OCI-M1 (cell line): ENCODE data around the gene NR2F2.
A peak's percentile ranks its signal among the peaks of the same experiment; 100 is the strongest.

ENCODE experiments used
- DNase-seq: peaks from one replicate; lab custom pipeline; 2025; lab: John Stamatoyannopoulos, UW

The NR2F2 gene

DNA sequence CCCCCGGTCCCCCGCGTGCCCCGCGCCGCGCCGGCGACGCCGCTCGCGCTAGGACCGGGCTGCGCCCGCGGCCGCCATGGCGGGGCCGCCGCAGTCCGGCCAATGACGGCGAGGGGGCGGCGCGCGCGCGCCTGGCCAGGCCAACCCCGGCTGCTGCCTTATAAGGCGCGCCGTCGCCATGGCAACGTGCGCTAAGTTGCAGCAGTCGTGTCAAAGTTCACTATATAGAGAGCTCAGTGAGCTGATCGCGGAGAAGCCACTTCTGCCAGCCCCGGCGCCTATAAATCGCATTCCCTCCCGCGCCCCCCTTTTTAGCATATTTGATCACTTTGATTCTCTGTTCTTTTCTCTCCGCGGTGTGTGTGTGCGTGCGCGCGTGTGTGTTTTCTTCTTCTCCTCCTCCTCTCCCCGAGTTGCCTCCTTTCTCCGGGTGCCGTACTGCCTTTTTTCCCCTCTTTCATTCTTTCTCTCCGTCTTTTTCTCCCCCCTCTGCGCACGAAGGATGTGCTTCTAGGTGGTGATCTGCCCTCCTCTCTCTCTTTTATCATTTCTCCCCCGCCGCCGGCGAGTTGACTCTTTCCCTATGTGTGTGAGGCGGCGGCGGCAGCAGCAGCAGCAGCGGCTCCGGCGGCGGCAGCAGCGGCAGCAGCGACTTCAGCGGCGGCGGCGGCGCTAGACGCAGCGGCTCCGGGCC lies at the start of gene NR2F2:
NR2F2 (plus strand) TSS at position 251 of the 694 bp plus-strand sequence. CDS start 1,406 bp downstream, outside the sequence.
- no peak for DNase-seq

GRCh38 chr15:96285305-96285704 lies 45.2 kb upstream of the NR2F2 start:
- DNase-seq = no peak

- DNase-seq = no peak
Observed at GRCh38 chr15:96285729-96286254, 44.7 kb upstream of the NR2F2 start.

- DNase-seq = no peak
Observed at GRCh38 chr15:96290679-96291078, 39.8 kb upstream of the NR2F2 start.

DNA sequence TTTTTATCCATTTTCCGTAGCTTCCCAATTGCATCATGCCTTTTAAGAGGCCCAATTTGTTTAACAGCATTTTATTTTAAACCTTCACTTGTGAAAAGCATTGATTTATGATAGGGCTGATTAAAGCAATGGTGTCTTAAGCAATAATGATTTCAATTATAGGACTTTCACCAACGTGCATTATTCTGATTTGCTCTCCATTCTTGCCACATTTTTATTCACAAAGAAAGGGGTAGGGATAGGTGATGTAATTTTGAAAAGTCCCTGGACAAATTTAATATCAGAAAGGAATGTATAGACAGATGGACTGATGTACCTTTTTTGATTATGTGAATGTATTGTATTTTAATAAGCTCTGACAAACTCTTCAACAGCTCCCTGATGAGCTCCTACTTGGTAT lies 37.9 kb upstream of the NR2F2 start:
- no peak for DNase-seq

DNA sequence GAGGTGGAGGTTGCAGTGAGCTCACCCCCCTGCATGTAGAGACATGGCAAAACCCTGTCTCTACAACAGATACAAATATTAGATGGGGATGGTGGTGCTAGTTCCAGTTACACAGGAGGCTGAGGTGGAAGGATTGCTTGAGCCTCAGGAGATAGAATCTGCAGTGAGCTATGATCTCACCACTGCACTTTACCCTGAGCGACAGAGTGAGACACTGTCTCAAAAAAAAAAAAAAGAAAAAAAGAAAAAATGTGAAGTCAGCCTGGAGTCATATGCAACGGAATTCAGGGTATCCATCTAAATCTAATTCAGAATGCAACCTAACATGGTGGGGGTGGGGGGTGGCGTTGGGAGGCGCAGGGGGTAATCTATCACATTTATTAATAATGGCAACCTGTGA lies 37.1 kb upstream of the NR2F2 start:
- DNase-seq = no peak

- no peak for DNase-seq
Observed at GRCh38 chr15:96294766-96295165, 35.7 kb upstream of the NR2F2 start.

DNA sequence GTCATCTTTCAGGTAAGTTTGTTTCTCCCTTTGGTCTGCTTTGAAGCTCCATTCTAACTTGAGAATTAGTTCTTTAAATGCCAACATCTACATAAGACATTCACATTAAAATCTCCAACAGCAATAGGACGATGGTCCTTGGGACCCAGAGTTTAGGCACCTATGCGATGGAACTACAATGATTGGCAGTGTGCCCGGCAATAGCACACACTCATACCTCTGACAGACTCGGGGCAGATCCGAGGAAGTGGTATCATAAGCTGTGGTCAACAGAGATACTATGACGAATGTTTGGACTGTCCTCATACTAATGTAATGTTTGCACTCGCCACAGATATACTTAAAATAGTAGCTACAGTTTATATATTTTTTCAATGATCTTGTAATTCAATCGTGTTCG lies 34.2 kb upstream of the NR2F2 start:
- no peak for DNase-seq

DNA sequence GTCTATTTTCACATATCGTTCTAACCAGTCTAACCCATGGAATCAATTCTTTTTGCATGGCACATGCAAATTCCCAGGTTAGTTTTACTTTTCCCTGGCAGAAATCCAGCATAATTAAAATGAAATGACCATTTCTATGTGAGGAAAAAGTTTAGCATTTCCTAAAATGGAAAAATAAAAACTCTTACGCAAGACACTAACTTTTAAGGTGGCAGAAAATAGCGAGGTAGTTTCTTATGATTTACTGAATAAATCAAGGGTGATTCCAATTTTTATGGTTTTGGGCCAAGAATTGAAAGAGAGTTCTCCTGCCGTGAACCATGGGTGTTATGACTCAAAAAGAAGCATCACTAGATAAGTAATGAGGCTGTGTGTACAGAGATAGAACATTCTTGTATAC lies 32.7 kb upstream of the NR2F2 start:
- no peak for DNase-seq

DNA sequence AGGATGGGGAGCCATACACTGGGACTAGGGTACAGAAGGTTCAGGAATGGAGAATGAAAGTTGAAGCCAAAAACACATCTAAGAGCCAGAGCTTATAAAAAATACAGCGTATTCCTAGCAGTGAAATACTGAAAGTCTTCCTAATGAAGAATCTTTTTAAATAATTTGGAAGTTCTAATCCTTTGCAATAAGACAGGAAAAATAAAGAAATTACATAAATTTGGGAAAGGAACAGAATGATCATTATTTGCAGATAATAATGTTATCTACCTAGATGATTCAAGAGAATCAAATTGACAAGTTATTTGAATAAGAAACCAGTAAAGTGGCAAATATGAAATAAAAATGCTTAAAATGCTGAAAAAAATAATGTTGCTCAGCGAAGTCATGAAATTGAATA lies 32.3 kb upstream of the NR2F2 start:
- DNase-seq = no peak

DNA sequence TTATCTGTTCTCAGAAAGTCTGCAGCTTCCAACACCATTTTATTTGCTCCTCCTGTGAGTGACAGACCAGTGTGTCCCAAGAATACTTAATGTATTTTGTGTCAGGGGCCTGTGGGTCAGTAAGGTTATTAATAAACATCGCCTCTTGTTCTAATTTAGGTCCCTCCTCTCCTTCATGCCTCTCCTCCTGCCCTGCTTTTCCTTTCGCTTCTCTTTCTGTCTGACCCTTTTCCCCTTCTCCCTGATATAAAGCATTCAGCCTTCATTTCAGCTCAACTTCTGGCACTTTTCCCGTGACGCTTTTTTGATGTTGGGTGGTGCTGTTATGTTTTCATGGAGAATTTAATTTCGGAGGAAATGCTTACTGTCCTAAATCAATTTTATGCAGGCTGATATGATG lies 29.7 kb upstream of the NR2F2 start:
- no peak for DNase-seq

DNA sequence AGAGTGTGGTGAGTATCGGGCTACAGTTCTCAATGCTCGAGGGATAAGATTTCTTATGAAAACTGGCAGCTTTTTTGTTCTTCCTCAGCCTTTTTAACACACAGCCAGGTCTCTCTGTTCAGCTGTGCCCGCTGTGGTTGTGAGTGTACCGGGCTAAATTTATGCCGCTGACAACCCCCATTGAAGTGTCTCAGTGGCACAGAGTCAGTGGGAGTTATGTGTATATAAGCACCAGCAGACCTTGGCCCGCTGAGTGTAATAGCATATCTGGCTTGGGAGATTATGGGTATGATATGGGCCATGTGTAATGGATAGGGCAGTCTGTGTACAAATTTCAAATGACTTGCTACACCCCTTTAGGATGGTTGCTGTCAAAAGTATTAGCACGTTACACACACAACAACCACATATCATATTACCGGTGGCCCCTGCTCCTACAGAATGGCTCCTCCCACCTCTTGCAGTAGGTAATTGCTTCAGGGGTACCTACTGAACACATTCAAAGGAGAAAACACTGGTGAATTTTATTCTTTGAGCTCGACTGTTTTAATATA lies 26.9 kb upstream of the NR2F2 start:
- no peak for DNase-seq

DNA sequence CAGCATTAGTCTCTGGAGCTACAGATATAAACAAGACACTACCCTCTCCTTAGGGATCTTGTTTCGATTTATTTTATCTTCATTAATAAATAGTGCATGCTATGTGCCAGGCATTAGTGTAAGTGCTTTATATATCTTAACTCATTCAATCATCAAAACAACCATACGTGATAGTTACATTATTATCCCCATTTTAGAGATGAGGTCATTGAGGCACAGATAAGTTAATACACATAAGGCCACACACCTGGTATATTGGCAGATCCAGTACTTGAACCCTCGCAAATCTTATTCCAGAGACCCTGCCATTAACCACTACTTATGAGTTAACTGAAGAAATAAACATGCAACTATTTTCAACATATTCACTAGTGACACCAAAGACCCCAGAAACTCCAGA lies 25.7 kb upstream of the NR2F2 start:
- no peak for DNase-seq

GRCh38 chr15:96306321-96306720 lies 24.2 kb upstream of the NR2F2 start:
- DNase-seq = no peak

DNA sequence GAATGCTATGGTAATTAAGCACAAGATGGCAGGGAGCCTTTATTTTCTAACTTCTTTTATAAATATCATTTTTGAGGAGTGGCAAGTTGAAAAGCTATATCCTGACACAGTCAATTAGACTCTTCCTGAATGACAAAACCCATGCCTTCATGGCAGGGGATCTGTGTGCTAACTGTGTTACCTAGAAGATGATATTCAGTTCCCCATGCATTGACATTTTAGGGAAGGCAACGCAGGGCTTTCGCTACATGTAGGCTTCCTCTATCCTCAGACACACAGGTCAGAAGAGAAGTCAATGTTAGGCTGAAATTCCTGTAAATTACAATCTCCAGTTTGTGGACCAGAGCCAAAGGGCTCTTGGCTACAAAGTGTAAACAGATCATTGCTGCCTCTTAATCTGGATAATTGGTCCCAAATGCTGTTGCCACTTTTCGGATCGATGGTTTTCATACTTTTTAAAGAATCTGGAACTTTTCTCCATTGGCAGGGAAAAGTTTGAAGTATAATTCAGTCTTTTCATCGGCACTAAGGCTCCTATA lies 22.6 kb upstream of the NR2F2 start:
- no peak for DNase-seq

- no peak for DNase-seq
Observed at GRCh38 chr15:96309143-96309660, 21.3 kb upstream of the NR2F2 start.

- DNase-seq = no peak
Observed at GRCh38 chr15:96311256-96311955, 19.1 kb upstream of the NR2F2 start.

- no peak for DNase-seq
Observed at GRCh38 chr15:96311956-96312294, 18.6 kb upstream of the NR2F2 start.

GRCh38 chr15:96312641-96313335 lies 17.7 kb upstream of the NR2F2 start:
- no peak for DNase-seq

- DNase-seq = no peak
Observed at GRCh38 chr15:96314518-96314917, 16.0 kb upstream of the NR2F2 start.

GRCh38 chr15:96314963-96315362 lies 15.5 kb upstream of the NR2F2 start:
- no peak for DNase-seq

DNA sequence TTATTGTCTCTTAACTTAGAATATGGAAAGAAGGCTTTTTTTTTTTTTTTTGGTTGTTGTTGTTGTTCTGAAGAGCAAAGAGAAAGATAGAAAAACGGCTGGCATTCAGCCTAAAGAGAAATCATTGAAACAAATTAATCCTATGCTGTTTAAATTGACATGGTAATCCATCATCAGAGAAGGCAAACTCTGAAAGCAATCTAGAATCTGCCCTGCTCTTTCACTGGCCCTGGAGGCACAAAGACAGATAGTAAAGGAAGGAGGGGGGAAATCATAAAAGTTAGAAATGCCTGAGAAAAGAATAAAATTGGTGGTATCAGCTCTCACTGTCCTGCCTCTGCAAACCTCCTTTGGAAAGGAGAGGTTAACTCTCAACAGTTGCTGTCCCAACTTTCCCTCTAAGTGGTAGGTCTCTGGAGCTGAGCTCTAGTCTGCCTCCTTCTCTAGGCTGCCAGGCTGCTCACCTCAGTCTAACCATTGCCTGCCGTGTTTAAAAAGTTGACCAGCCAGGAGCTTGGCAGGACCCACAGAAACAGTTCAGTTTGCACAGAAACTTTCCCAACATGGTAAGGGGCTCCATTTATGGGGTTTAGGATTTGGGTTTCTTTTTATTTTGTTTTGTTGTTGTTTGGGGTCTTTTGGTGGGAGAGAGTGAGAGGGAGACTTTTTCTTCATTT lies 13.4 kb upstream of the NR2F2 start:
- DNase-seq = peak; percentile 83
